GM15510 (cell line): ENCODE data around the gene IL21R.

Experiments
- POLR2A ChIP-seq: IDR thresholded peaks from 3 replicates; pipeline ENCODE4 v1.6.1; 2011; ENCODE audit warnings: borderline replicate concordance; ENCODE audit not compliant: insufficient read length; ENCODE audit errors: extremely low read depth

The IL21R gene

GRCh38 chr16:27401768-27402568, at the start of gene IL21R:
Gene IL21R (plus strand): TSS chr16:27402174. CDS start chr16:27430072, 27,898 bp downstream.
- TF ChIP-seq POLR2A, result peak; percentile 95

GRCh38 chr16:27353853-27354252, 48.1 kb upstream of the IL21R start:
- TF ChIP-seq POLR2A, result no peak

GRCh38 chr16:27355610-27356009, 46.4 kb upstream of the IL21R start:
- no peak for TF ChIP-seq POLR2A

- TF ChIP-seq POLR2A, result no peak
Observed at GRCh38 chr16:27356794-27357193, 45.2 kb upstream of the IL21R start.

GRCh38 chr16:27359051-27359450, 42.9 kb upstream of the IL21R start:
- no peak for TF ChIP-seq POLR2A

- no peak for TF ChIP-seq POLR2A
Observed at GRCh38 chr16:27359615-27360014, 42.4 kb upstream of the IL21R start.

- no peak for TF ChIP-seq POLR2A
Observed at GRCh38 chr16:27361987-27362386, 40.0 kb upstream of the IL21R start.

- TF ChIP-seq POLR2A, result no peak
Observed at GRCh38 chr16:27362570-27363245, 39.3 kb upstream of the IL21R start.

- no peak for TF ChIP-seq POLR2A
Observed at GRCh38 chr16:27363246-27363632, 38.7 kb upstream of the IL21R start.

- TF ChIP-seq POLR2A, result no peak
Observed at GRCh38 chr16:27363797-27364196, 38.2 kb upstream of the IL21R start.

- TF ChIP-seq POLR2A, result no peak
Observed at GRCh38 chr16:27364493-27365141, 37.4 kb upstream of the IL21R start.

GRCh38 chr16:27365142-27366089, 36.6 kb upstream of the IL21R start:
- no peak for TF ChIP-seq POLR2A

GRCh38 chr16:27366687-27367460, 35.1 kb upstream of the IL21R start:
- no peak for TF ChIP-seq POLR2A
